NK-92 (cell line): Measurements from ENCODE around the gene SPATA16.

Experiments used
- DNase-seq: peaks from one replicate; lab custom pipeline; 2025; ENCODE audit not compliant: unreplicated experiment; lab: John Stamatoyannopoulos, UW

SPATA16 gene

DNA sequence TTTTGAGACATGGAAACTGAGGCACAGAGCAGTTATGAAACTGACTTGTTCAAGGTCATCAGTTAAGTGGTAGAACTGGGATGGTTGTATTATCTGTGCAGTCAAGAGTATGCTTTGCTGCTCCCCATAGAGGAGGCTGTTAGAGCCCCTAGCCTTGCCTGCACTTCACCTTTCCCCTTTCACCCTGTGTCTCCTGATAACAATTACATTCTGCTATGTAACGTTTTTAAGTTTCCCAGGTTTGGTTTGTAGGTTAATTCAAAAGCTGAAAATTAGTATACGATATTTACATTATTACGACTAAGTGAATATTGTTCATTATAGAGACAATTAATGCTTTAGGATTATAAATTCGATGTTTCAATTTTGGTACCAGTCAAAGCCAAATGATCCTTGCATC is 300.6 kb downstream of the SPATA16 start:
- DNase-seq = no peak

DNA sequence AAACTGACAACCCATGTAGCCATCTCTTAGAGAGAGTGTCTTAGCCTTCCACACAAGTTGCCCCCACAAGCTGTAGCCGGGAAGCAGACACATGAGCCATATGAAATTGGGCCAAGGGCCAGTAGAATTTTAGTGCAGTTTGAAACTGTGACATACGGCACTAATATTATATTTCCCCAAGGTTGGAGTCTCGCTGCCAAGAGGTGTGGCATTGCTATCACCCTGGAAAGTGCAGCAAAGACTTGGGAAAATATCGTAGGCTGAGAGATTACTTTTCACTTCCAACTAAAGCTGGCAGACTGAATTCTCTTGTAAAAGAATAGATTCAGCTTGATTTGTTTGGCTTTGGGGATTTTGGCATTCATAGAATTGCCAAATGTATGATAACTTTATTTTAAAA is 301.4 kb downstream of the SPATA16 start:
- DNase-seq = no peak
